Measurements from ENCODE around the gene LITAF. TPM values are rescaled to one million over a fixed set of nuclear protein-coding genes. Genes with fewer than 3 reads are reported as not detected.
A peak's percentile ranks its signal among the peaks of the same experiment; 100 is the strongest.

The LITAF gene
- total RNA-seq, 1 donor from 2014 or later = 70.9 TPM

DNA sequence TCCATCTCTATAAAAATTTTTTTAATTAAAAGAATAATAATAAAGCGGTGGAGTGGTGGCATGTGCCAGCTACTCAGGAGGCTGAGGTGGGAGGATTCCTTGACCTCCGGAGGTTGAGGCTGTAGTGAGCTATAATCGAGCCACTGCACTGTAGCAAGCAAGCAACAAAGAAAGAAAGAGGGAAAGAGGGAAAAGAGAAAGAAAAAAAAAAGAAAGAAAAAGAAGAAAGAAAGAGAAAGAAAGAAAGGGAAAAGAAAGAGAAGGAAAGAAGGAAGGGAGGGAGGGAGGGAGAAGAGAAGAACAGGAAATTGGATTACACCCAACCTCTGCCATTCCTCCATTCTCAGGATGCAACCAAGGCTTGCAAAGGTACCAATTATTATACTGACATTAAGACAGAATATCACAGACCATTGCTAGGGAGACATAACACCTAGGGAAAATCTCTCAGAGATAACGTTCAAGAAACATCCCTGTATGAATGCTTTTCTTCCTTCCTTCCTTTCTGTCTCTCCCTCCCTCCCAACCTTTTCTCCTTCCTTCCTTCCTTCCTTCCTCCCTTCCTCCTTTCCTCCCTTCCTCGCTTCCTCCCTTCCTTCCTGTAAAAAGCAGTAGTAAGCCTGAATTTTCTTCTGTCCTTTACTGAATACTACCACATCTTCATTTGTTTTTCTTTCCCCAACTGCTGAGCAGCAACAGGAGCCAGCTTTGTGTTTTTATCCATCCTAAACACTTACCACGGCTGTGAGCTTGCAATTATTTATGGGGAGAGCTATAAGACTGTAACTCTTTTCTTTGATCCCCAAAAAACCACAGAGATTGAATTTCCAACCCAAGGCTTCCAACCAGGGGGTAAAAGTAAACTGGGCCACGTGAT lies 1.8 kb upstream of the LITAF start:
- peak overlapping the region; percentile 52 for H3K4me3 Mint-ChIP-seq (ENCODE audit: unreplicated experiment)
- no peak overlapping the region for H3K27ac Mint-ChIP-seq (ENCODE audit: unreplicated experiment)
- H3K27me3 Mint-ChIP-seq (ENCODE audit: unreplicated experiment) = peaks cover 3% of the 10 kb centered on the region
- peaks cover 3% of the 10 kb centered on the region for H3K36me3 Mint-ChIP-seq (ENCODE audit: low read depth, unreplicated experiment)
- TF ChIP-seq, protein P1, sequence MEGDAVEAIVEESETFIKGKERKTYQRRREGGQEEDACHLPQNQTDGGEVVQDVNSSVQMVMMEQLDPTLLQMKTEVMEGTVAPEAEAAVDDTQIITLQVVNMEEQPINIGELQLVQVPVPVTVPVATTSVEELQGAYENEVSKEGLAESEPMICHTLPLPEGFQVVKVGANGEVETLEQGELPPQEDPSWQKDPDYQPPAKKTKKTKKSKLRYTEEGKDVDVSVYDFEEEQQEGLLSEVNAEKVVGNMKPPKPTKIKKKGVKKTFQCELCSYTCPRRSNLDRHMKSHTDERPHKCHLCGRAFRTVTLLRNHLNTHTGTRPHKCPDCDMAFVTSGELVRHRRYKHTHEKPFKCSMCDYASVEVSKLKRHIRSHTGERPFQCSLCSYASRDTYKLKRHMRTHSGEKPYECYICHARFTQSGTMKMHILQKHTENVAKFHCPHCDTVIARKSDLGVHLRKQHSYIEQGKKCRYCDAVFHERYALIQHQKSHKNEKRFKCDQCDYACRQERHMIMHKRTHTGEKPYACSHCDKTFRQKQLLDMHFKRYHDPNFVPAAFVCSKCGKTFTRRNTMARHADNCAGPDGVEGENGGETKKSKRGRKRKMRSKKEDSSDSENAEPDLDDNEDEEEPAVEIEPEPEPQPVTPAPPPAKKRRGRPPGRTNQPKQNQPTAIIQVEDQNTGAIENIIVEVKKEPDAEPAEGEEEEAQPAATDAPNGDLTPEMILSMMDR (IDR thresholded peaks at IDR 0.05; ENCODE audit: unreplicated experiment) = no peak
- peaks cover 22% of the 10 kb centered on the region for H3K4me1 Mint-ChIP-seq (ENCODE audit: unreplicated experiment)
- H3K9me3 Mint-ChIP-seq (ENCODE audit: unreplicated experiment) = no peaks in the 10 kb centered on the region
- no peak for DNase-seq (ENCODE audit: low spot score)

DNA sequence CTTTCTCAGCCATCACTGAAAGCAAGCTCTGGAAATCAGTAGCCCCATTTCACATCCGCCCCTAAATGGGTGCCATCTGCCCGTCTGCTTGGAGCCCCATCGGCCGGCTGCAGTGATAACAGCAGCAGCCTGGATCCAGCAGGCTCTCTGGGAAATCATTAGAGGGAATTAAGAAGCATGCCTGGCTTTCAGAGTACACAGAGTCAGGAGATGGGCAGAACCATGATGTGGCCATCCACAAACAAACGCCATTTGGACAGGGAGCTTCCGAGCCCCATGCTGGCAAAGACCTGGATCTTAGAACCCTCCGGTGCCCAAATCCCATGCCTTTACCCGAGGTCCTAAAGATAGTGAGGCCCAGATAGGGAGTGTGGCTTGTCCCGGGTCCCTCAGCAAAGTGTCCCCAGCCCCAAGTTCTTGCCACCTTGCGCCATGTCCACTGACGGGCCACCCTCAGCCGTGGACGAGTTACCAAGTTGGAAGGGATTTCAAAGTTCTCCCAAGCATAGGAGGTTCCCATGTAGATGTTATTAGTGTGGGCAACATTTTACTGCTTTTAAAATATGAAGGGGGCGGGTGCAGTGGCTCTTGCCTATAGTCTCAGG lies 1.0 kb upstream of the LITAF start:
- H3K27ac Mint-ChIP-seq (ENCODE audit: unreplicated experiment) = peak overlapping the region; percentile 24

DNA sequence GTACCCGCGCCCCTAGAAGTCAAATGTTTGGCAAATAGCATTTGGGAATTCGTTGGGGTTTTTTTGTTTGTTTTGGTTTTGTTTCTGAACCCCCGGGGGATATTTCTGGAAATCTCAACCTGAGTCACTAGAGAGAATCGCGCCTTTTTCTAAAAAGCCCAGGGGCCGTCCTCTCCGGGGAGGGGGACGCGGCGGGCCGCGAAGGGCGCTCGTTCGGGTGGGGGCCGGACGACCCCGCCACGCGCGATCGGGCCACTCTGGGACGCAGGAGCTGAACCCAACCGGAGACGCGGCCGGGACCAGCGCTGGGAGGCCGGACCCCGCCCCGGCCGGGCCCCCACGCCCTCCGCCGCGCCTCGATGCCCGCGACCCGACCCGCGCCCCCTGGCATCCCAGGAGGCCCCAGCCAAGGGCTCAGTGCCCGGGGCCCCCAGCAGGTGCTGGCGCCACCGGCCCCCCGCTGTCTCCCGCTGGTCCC lies 302 bp downstream of the LITAF start:
- TF ChIP-seq, protein P1 (IDR thresholded peaks at IDR 0.05; ENCODE audit: unreplicated experiment) = no peak
- H3K27ac Mint-ChIP-seq (ENCODE audit: unreplicated experiment) = no peak overlapping the region

More for the DNA sequence above, 1.0 kb upstream of the LITAF start:
- TF ChIP-seq, protein P1 (IDR thresholded peaks at IDR 0.05; ENCODE audit: unreplicated experiment) = no peak
- H3K27me3 Mint-ChIP-seq (ENCODE audit: unreplicated experiment) = peaks cover 3% of the 10 kb centered on the region
- H3K36me3 Mint-ChIP-seq (ENCODE audit: low read depth, unreplicated experiment) = peaks cover 3% of the 10 kb centered on the region
- H3K9me3 Mint-ChIP-seq (ENCODE audit: unreplicated experiment) = no peaks in the 10 kb centered on the region
- H3K4me3 Mint-ChIP-seq (ENCODE audit: unreplicated experiment) = peak overlapping the region; percentile 91
- peaks cover 27% of the 10 kb centered on the region for H3K4me1 Mint-ChIP-seq (ENCODE audit: unreplicated experiment)
- DNase-seq (ENCODE audit: low spot score) = no peak

DNA sequence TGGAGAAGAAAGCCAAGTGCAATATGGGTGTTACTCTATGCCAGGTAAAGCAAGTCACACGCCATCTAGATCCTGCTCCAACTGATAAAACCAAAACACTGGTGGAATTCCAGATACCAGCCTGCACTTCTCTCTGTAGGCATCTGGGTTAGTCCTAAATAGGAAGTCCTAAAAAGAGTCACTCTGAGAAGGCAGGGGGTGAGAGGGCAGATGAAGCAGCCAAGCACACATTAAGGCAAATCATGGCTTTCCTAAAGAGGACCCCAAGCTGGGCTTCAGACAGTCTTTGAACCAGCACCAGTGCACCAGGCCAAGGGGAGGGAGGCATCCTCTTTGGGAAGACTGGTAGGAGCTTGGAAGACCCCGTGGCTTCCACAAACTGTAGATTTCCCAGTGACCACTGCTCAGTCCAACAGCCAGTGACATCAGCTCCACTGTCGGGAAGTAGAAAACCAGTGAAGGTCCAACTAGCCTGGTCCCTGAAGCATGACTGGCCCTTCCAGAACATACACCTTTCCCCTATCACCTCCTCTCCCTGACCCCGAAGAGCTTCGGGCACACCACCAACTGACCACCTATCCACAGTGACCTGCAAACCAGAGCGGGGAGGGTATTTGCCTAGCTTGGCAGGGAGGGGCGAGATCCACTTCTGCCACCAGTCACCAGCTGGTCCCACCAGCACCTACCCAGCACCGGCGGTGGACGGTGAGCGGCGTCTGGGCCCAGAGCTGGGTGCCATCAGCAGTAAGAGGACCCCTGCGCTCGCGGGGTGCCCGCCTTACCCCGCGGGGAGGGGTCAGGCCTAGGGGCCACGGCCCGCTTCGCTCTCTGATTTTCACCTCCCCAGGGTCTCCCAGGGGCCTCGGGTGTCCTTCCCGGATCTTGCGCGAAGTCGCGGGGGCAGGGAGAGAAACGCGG lies 1.0 kb downstream of the LITAF start:
- peaks cover 3% of the 10 kb centered on the region for H3K27me3 Mint-ChIP-seq (ENCODE audit: unreplicated experiment)
- DNase-seq (ENCODE audit: low spot score) = no peak
- no peaks in the 10 kb centered on the region for H3K9me3 Mint-ChIP-seq (ENCODE audit: unreplicated experiment)
- H3K27ac Mint-ChIP-seq (ENCODE audit: unreplicated experiment) = no peak overlapping the region
- H3K4me1 Mint-ChIP-seq (ENCODE audit: unreplicated experiment) = peaks cover 38% of the 10 kb centered on the region
- H3K4me3 Mint-ChIP-seq (ENCODE audit: unreplicated experiment) = peak overlapping the region; percentile 89
- H3K36me3 Mint-ChIP-seq (ENCODE audit: low read depth, unreplicated experiment) = peaks cover 3% of the 10 kb centered on the region
- TF ChIP-seq, protein P1 (IDR thresholded peaks at IDR 0.05; ENCODE audit: unreplicated experiment) = no peak

More for the DNA sequence above, 302 bp downstream of the LITAF start:
- Mint-ChIP-seq H3K9me3 (ENCODE audit: unreplicated experiment) (no peaks in the 10 kb centered on the region), H3K36me3 (ENCODE audit: low read depth, unreplicated experiment) (peaks cover 3% of the 10 kb centered on the region), H3K4me3 (ENCODE audit: unreplicated experiment) (peak overlapping the region; percentile 89), H3K27me3 (ENCODE audit: unreplicated experiment) (peaks cover 3% of the 10 kb centered on the region), H3K4me1 (ENCODE audit: unreplicated experiment) (peaks cover 38% of the 10 kb centered on the region)
- DNase-seq (ENCODE audit: low spot score) = no peak
